ENCODE measurements around the gene ERBB4. TPM values are rescaled to one million over a fixed set of nuclear protein-coding genes. Genes with fewer than 3 reads are reported as not detected.

ERBB4 gene
- total RNA-seq, 2 experiments from 2014 or later: not detected

DNA sequence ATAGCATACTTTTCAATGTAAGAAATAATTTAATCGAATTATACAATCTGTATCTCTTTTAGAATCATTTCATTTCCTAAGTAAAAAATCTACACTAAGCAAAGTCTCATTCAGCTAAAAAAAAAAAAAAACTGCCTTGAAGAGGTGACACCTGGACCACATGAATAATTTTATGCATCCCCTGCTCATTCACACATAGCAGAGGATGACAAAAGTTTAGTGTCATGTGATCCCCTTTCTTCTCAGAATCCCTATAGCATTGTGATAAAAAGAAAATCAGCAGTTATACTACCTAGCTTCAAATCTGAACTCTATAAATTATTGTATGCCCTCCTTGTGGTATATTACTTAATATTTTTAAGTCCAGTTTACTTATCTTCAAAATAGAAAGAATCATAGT, 603.8 kb downstream of the ERBB4 start:
- peak; percentile 35 for DNase-seq (ENCODE audit: low spot score)
- H3K9me2 ChIP-seq (ENCODE audit: insufficient read depth, low read length): no peaks in the 10 kb centered on the region
- ChIA-PET POLR2A (no interaction called here), CTCF (ENCODE audit: unreplicated experiment) (no interaction called here)
- no peaks in the 10 kb centered on the region for H4K20me1 ChIP-seq (ENCODE audit: insufficient read depth, low read length)
- peak overlapping the region; percentile 17; the same call in 1 of the 2 replicates for H3K4me2 ChIP-seq (ENCODE audit: low read length)
- H3K79me2 ChIP-seq (ENCODE audit: insufficient read depth, low read depth, low read length): no peaks in the 10 kb centered on the region
- no peaks in the 10 kb centered on the region for H3K9me3 ChIP-seq (ENCODE audit: low read length)
- H3K27ac ChIP-seq (ENCODE audit: low read depth, low read length, poor library complexity, severe bottlenecking): no peak overlapping the region
- TF ChIP-seq, protein P1, sequence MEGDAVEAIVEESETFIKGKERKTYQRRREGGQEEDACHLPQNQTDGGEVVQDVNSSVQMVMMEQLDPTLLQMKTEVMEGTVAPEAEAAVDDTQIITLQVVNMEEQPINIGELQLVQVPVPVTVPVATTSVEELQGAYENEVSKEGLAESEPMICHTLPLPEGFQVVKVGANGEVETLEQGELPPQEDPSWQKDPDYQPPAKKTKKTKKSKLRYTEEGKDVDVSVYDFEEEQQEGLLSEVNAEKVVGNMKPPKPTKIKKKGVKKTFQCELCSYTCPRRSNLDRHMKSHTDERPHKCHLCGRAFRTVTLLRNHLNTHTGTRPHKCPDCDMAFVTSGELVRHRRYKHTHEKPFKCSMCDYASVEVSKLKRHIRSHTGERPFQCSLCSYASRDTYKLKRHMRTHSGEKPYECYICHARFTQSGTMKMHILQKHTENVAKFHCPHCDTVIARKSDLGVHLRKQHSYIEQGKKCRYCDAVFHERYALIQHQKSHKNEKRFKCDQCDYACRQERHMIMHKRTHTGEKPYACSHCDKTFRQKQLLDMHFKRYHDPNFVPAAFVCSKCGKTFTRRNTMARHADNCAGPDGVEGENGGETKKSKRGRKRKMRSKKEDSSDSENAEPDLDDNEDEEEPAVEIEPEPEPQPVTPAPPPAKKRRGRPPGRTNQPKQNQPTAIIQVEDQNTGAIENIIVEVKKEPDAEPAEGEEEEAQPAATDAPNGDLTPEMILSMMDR (conservative IDR thresholded peaks at IDR 0.05; ENCODE audit: low read length): no peak
- TF ChIP-seq EZH2phosphoT487 (IDR thresholded peaks at IDR 0.05; ENCODE audit: borderline replicate concordance, low read depth, low read length): no peak
- intact Hi-C loops (cut with micrococcal nuclease; ENCODE audit: unreplicated experiment): no loop called here
- no peaks in the 10 kb centered on the region for H3K36me3 ChIP-seq (ENCODE audit: insufficient read depth, low read length)
- no peak overlapping the region for H3K4me3 ChIP-seq (ENCODE audit: low read depth, low read length, poor library complexity, severe bottlenecking)
- H3K4me1 ChIP-seq (ENCODE audit: insufficient read depth, low read length, poor library complexity, severe bottlenecking): peaks cover 35% of the 10 kb centered on the region
- BruUV-seq (replicated peaks): no TSS peak
- H2AFZ ChIP-seq (ENCODE audit: low read length): peak overlapping the region; percentile 68; the same call in 1 of the 2 replicates

DNA sequence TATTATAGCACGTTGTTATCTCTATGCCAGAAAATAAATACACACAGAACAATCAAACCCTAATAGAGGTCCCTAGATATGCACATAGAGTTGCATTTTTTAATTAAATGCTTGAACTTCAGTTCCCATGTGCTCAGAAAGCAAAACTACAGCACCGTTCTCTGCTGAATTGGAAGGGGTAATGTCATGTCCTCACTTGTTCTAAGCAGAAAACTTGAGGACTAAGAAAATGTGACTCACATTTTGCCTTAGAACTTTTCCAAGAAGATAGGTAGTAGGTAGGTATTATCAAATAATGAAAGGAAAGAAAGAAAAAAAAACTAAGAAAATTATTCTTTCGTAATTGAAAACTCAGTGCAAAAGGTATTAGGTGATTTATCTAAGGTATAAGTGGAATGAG, 607.3 kb downstream of the ERBB4 start:
- TF ChIP-seq, protein P1 (conservative IDR thresholded peaks at IDR 0.05; ENCODE audit: low read length): no peak
- no peak for TF ChIP-seq EZH2phosphoT487 (IDR thresholded peaks at IDR 0.05; ENCODE audit: borderline replicate concordance, low read depth, low read length)
- H3K27ac ChIP-seq (ENCODE audit: low read depth, low read length, poor library complexity, severe bottlenecking): peak overlapping the region; percentile 72
- H4K20me1 ChIP-seq (ENCODE audit: insufficient read depth, low read length): no peaks in the 10 kb centered on the region
- no peaks in the 10 kb centered on the region for H3K79me2 ChIP-seq (ENCODE audit: insufficient read depth, low read depth, low read length)
- ChIA-PET POLR2A (interaction anchor here (0.6 kb wide), 1 partner anchor 493 kb away, joined by 4 read pairs; no protein-coding TSS in a partner anchor), CTCF (ENCODE audit: unreplicated experiment) (no interaction called here)
- H2AFZ ChIP-seq (ENCODE audit: low read length): peak overlapping the region; percentile 83
- no TSS peak for BruUV-seq (replicated peaks)
- H3K4me3 ChIP-seq (ENCODE audit: low read depth, low read length, poor library complexity, severe bottlenecking): no peak overlapping the region
- no peaks in the 10 kb centered on the region for H3K9me2 ChIP-seq (ENCODE audit: insufficient read depth, low read length)
- no peaks in the 10 kb centered on the region for H3K9me3 ChIP-seq (ENCODE audit: low read length)
- peaks cover 49% of the 10 kb centered on the region for H3K4me1 ChIP-seq (ENCODE audit: insufficient read depth, low read length, poor library complexity, severe bottlenecking)
- H3K4me2 ChIP-seq (ENCODE audit: low read length): peak overlapping the region; percentile 62; the same call in 1 of the 2 replicates
- intact Hi-C loops (cut with micrococcal nuclease; ENCODE audit: unreplicated experiment): no loop called here
- no peak for DNase-seq (ENCODE audit: low spot score)
- H3K36me3 ChIP-seq (ENCODE audit: insufficient read depth, low read length): no peaks in the 10 kb centered on the region

DNA sequence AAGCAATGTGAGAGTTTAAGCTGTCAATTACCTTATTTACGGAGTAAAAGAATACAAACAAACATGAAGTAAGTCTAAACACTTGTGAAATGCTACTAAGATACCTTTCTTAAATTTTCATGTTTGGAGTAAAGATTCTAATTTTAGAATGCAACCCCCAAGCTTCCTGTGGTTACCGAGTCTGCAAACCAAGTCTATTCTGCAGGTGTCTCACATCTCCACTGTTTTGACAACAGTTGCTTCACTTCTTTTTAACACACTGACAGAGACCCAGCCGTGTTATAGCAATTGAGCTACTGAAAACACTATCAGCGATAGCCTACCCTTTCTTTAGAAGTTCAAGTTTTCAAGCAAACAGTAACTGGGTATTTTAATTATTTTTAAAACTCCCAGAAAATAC, 608.3 kb downstream of the ERBB4 start:
- Histone ChIP-seq H3K4me2 (ENCODE audit: low read length) (peak overlapping the region; percentile 62), H4K20me1 (ENCODE audit: insufficient read depth, low read length) (no peaks in the 10 kb centered on the region), H3K36me3 (ENCODE audit: insufficient read depth, low read length) (no peaks in the 10 kb centered on the region), H3K4me3 (ENCODE audit: low read depth, low read length, poor library complexity, severe bottlenecking) (peak overlapping the region; percentile 45), H3K9me3 (ENCODE audit: low read length) (no peaks in the 10 kb centered on the region), H3K79me2 (ENCODE audit: insufficient read depth, low read depth, low read length) (no peaks in the 10 kb centered on the region), H3K27ac (ENCODE audit: low read depth, low read length, poor library complexity, severe bottlenecking) (peak overlapping the region; percentile 72), H3K4me1 (ENCODE audit: insufficient read depth, low read length, poor library complexity, severe bottlenecking) (peaks cover 49% of the 10 kb centered on the region), H2AFZ (ENCODE audit: low read length) (peak overlapping the region; percentile 83; the same call in 1 of the 2 replicates), H3K9me2 (ENCODE audit: insufficient read depth, low read length) (no peaks in the 10 kb centered on the region)
- intact Hi-C loops (cut with micrococcal nuclease; ENCODE audit: unreplicated experiment): no loop called here
- no TSS peak for BruUV-seq (replicated peaks)
- TF ChIP-seq EZH2phosphoT487 (IDR thresholded peaks at IDR 0.05; ENCODE audit: borderline replicate concordance, low read depth, low read length): no peak
- TF ChIP-seq, protein P1 (conservative IDR thresholded peaks at IDR 0.05; ENCODE audit: low read length): peak; percentile 36
- CTCF ChIA-PET (ENCODE audit: unreplicated experiment): no interaction called here
- peak; percentile 81 for DNase-seq (ENCODE audit: low spot score)
- POLR2A ChIA-PET: interaction anchor here (0.9 kb wide), 1 partner anchor 12 kb away, joined by 3 read pairs; no protein-coding TSS in a partner anchor
